Activated CD4-positive, alpha-beta T cell treated with anti-CD3 and anti-CD28 coated beads, Interleukin-2, Interleukin-4, amounts not matched to agents 100 ng/mL and 50 ng/mL, durations not matched to agents 16 hours and 8 hours (primary cell): Measurements from ENCODE around the gene WNT10A.

Experiments used
- DNase-seq: peaks from one replicate; pipeline ENCODE4 v3.0.0-alpha.2; 2020; ENCODE audit warnings: low spot score

WNT10A gene

GRCh38 chr2:218877331-218877730 is 3.3 kb upstream of the WNT10A start:
- DNase-seq = no peak

GRCh38 chr2:218877891-218878290 is 2.8 kb upstream of the WNT10A start:
- DNase-seq = no peak

GRCh38 chr2:218878486-218878885 is 2.2 kb upstream of the WNT10A start:
- DNase-seq = no peak

GRCh38 chr2:218878926-218879761 is 1.5 kb upstream of the WNT10A start:
- no peak for DNase-seq

- DNase-seq = no peak
Observed at GRCh38 chr2:218879776-218880101, 913 bp upstream of the WNT10A start.

GRCh38 chr2:218880859-218881594 is 375 bp downstream of the WNT10A start:
- no peak for DNase-seq

- no peak for DNase-seq
Observed at GRCh38 chr2:218881744-218882460, 1.2 kb downstream of the WNT10A start.

- DNase-seq = no peak
Observed at GRCh38 chr2:218882461-218882816, 1.8 kb downstream of the WNT10A start.

- no peak for DNase-seq
Observed at GRCh38 chr2:218882866-218883366, 2.3 kb downstream of the WNT10A start.

- DNase-seq = no peak
Observed at GRCh38 chr2:218883491-218884490, 3.1 kb downstream of the WNT10A start.

GRCh38 chr2:218884519-218884918 is 3.9 kb downstream of the WNT10A start:
- no peak for DNase-seq

- no peak for DNase-seq
Observed at GRCh38 chr2:218885981-218886947, 5.6 kb downstream of the WNT10A start.

- no peak for DNase-seq
Observed at GRCh38 chr2:218887079-218887478, 6.4 kb downstream of the WNT10A start.

GRCh38 chr2:218888341-218888740 is 7.7 kb downstream of the WNT10A start:
- DNase-seq = no peak

GRCh38 chr2:218889937-218890336 is 9.3 kb downstream of the WNT10A start:
- DNase-seq = no peak

GRCh38 chr2:218890369-218890768 is 9.7 kb downstream of the WNT10A start:
- DNase-seq = no peak

GRCh38 chr2:218891275-218892135 is 10.9 kb downstream of the WNT10A start:
- no peak for DNase-seq

GRCh38 chr2:218892693-218893348 is 12.2 kb downstream of the WNT10A start:
- DNase-seq = peak; percentile 88
